ENCODE measurements around the gene GUCA2B.

GUCA2B gene

DNA sequence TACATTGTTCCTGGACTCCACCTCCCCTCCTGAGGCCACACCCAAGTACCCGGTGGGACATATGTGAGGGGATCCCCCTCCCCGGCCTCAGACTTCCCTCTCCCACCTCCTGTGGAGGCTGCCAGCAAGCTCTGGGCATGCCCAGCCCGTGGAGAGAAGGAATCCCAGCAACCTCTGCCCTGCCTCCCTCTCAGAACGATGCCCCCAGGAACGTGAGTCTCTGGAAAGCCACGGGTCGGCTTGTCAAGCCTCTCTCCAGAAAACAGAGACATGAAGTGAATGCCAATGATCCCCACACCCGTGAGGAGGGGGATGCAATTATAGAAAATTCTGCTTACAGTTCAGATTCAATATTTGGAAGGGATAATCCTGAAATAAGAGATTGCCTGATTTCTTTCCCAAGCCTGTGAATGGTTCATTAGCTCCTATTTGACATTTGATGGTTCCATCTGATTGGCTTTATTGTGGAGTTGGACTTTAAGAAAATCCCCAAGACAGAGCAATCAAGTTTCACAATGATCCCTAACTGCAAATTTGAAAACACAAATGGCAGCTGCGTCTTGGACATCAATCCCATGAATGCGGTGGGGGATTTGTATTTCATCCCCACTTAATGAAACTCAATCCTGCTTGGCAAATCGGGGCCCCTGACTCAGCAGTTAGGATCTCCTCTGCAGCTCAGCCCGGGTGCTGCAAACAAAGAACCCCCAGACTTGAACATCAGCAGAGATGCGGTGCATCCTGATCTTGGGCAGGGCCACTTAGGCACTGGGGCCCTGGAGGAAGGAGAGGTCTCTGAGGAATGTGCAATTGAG is 9.1 kb upstream of the GUCA2B start:
- no peak for DNase-seq

DNA sequence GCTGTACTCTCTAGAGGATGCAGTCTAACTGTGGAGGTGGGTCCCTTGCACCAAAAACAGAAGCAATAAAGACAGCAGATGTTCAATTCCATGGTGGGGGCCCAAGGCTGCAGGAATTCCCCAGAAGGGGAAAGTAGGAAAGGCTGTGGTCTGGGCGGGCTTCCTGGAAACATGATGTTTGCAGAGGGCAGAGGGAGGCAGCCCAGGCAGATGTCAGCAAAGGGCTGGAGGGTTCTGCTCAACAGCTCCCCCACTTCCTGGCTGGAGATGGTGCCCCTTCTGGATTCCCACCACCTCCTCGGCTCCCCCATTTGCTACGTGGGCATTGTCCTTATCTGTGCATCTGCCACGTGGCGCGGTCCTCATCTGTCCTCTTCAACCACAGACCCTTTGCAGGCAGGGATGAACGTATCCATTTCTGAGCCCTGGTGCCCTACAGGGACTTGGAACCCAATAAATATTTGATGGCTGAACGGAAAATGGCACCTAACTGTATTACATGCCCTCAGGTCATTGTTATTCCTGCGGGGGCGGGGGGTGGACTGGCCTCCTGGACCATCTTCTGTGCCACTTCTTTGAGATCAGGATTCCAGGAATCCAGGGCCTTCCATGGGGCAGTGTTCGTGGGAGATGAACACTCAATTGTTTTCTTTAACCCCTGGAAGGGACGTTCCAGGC is 8.4 kb upstream of the GUCA2B start:
- DNase-seq = no peak

DNA sequence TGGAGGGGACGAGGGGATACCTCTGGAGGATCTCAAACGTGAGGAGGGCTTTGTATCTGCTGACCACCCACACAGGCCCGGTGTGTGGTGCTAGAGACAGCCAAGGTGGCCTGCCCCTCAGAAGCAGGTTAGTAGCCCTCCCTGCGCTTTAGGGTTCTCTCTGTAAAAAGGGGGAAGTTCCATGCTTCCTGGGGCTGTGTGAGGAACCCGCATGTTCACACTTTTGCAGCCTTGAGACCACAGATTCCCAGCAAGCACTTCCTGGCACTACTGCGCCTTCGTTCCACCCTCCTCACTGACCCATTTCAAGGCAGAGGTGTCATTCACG is 7.9 kb upstream of the GUCA2B start:
- no peak for DNase-seq

DNA sequence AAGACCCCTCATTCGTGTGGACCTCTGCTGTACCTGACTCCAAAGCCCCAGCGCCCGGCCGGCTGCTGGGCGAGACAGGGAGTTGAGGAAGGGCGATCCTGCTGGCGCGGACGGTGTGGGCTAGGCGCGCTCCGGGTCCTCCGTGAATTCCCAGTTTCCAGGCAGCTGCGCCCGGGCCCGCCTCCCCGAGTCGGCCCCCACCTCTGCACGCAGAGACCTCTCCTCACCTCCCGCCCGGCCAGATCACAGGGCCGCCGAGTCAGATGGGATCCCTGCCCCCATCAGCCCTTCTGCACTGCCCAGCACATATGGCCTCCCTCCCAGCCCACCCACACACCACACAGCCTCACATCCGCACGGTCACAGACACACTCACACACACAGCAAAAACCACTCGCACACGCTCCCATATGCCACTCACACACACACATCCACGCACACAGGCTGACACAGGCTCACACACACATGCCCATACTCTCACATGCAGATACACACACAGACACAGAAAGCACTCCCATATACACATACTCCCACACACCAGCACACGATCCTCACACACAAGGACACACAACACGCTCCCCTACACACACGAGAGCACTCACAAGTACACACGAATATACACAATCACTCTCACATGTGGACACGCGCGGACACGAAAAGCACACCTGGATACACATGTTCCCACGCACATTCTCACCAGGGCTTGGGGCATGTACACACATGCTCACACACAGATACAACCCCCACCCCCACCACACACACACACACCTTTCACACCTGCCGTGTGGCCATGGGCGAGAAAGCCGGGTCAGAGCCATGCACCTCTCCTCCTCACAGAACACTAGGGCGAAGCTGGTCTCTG is 7.2 kb upstream of the GUCA2B start:
- DNase-seq = no peak

DNA sequence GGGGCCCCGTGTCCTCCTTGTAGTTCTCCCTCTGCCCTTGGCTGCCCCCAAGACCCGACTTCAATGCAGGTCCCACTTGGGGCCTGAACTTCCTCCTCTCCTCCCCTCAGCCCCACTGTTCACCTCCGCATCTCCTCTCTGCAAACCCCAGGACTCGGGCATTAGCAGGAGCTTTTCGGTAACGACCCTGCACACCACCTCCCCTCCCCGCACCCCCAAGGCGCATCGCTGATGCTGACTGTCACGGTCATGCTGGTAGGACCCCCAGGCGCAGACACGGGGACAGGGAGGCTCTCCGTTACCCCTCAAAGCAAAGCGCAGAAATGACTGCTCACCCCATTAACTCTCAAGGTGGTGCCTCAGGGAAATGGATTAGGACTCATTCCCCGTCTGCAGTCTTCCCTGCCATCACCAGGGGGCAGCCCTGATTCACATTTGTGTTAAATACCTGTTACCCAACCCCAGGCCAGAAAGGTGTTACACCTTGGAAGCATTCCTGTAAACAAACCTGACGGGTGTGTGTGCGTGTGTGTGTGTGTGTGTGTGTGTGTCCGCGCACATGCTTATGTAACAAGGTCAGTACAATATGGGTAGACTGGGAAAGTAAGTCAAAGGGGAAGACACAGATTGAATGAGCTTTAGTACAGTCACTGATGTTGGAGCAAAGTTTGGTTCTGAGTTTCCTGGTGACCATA is 6.4 kb upstream of the GUCA2B start:
- DNase-seq = peak; percentile 76

DNA sequence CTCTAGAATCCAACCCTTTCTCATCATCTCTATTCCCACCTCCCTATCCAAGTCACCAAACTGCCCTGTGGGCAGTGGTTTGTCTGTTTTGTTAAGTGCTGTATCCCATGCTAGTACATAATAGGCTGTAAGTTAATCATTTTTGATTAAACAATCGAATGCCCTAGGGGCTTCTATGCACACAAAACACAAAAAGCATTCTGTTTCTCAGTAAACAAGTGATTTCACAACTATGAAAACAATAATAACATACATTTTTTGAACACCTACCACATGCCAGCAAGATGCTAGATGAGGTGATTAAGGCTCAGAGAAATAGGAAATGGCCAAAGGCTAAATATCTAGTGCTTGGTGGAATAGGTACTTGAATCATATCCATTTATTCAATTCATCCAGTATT is 5.0 kb upstream of the GUCA2B start:
- DNase-seq = no peak

DNA sequence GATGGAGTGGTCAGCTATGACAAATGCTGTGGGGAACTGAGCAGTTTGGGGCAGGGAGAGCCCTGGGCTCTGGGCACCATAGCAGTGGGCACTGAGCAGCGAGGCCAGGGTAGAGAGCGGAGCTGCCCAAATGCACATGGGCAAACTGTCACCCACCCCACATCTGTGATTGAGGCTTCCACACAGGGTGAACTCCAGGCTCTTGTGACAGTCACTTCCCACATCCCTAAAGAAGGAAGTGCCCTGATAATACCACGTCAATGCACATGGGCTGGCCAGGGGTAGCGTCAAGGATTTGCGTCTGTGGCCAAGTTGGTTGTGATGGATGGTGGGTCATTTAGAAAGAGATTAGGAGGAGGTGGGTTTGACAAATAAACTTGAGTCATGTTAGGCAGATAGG is 2.6 kb upstream of the GUCA2B start:
- DNase-seq = no peak

DNA sequence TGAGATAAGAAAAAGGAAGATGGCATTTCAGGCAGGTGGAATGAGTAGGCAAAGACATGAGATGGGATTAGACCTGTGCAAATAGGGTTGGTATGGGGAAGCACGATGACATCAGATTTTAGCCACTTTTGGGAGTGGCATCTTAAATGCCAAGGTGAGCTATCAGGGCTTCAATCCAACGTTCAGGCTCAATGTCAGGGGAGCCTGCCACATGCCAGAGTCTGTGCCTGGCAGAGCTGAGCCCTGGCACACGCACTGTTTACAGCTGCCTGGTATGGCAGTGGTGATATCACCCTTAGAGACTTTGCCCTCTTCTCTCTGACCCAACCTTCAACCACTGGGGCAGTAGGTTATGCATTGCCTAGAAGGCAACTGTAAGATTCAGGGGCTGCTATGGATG is 1.1 kb upstream of the GUCA2B start:
- no peak for DNase-seq

DNA sequence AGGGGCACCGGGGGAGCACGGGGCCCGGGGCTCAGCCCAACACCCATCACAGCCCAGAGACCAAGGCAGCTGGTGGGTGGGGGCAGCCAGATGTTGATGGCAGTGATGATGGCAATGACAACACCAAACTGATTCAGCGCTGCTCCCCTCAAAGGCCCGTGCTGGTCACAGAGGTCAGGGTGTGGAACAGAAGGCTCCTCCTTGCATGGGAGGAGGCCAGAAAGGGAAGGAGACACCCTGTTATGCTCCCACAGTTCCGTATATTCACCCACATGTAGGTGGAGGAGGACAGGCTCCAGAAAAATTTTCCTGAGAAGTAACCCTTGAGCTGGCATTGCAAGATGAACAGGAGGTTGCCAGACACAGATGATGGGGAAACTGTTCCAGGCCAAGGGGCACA is 414 bp downstream of the GUCA2B start:
- DNase-seq = no peak

DNA sequence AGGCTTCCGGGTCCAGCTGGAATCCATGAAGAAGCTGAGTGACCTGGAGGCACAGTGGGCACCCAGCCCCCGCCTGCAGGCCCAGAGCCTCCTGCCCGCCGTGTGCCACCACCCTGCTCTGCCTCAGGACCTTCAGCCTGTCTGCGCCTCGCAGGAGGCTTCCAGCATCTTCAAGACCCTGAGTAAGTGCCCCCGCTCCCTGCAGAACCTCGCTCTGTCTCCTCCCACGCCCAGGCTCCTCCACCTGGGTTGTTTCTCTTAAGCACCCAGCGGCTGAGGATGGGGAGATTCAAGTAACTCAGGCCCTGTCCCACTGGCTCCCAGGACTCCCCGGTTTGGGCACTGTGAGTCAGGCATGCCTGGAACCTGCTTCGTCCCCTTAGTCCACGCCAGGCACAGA is 1.5 kb downstream of the GUCA2B start:
- DNase-seq = no peak

DNA sequence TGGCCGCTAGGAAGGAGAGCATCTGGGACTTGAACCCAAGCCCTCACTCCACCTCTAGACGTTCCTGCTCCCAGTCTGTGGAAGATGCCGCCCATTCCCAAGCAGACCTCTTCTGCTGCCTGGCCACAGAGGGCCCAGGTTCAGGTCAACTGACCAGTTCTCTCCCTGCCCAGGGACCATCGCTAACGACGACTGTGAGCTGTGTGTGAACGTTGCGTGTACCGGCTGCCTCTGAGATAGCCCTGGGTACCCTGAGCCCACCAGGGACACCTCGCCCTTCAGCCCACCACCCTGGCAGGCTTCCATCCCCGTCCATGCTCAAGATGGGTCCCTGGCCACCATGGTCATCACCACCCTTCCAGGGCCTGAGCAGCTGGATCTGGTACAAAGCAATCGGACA is 2.2 kb downstream of the GUCA2B start:
- no peak for DNase-seq

DNA sequence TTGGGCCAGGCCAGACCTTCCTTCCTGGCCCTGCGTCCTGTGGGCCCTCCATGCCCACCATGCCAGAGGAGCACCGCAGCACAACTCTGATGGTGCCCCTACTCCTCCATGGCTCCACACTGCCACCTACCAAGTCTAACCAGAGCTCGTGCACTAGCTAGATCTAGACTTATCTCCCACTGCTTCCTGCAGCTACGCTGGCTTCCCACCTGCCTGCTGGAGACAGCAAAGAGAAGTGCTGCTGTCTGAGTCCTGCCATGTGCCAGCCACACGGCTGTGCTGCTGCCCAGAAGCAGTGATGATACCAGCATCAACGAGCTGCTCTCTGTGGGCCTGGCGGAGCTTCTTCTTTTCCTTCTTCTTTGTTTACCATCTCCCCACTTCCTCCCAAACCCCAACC is 4.5 kb downstream of the GUCA2B start:
- peak; percentile 16 for DNase-seq

DNA sequence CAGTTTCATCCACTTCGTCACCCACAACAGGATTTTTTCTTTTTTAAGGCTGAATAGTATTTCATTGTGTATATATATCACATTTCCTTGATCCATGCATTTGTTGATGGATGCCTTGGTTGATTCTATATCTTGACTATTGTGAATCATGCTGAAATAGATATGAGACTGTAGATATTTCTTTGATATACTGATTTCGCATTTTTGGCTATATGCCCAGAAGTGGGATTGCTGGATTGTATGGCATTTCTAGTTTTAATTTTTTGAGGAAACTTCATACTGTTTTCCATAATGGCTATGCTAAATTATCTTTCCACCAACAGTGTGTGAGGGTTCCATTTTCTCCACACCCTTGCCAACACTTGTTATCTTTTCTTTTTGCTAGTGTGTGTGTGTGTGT is 5.0 kb downstream of the GUCA2B start:
- no peak for DNase-seq

DNA sequence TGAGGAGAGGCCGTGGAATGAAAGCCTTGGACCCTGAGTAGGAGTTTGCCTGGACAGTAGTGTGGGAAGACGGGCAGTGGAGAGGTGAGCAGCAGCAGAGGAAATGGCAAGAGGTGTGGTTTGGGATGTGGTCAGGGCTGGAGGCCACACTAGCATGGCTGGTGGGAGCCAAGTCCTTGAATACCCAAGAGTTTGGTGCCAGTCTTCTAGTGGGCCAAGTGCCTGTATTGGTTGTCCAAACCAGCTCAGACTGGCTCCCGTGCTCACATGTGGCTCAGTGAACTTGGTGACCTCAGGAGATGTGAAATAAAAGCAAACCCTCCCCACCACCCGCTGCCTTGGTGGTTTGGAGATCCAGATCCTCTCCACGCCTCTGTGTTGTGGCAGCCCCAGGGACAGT is 9.0 kb downstream of the GUCA2B start:
- DNase-seq = no peak

DNA sequence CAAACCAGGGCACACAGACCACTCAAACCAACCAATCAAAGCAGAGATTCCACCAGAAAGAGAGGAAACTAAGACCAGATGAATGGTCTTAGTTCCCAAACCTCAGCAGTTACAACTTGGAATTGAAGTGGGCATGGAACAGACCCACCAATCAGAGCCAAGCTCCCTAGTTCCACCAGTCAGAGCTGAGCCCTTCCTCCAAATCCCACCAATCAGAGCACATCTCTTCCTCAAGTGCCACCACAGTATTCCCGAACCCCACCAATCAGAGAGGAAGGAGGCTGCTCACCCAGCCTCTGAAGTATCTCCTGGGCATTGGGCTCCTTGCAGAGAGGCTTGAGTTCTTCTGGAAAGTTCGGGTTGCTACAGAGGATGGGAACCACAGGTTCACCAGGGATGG is 9.9 kb downstream of the GUCA2B start:
- DNase-seq = no peak

DNA sequence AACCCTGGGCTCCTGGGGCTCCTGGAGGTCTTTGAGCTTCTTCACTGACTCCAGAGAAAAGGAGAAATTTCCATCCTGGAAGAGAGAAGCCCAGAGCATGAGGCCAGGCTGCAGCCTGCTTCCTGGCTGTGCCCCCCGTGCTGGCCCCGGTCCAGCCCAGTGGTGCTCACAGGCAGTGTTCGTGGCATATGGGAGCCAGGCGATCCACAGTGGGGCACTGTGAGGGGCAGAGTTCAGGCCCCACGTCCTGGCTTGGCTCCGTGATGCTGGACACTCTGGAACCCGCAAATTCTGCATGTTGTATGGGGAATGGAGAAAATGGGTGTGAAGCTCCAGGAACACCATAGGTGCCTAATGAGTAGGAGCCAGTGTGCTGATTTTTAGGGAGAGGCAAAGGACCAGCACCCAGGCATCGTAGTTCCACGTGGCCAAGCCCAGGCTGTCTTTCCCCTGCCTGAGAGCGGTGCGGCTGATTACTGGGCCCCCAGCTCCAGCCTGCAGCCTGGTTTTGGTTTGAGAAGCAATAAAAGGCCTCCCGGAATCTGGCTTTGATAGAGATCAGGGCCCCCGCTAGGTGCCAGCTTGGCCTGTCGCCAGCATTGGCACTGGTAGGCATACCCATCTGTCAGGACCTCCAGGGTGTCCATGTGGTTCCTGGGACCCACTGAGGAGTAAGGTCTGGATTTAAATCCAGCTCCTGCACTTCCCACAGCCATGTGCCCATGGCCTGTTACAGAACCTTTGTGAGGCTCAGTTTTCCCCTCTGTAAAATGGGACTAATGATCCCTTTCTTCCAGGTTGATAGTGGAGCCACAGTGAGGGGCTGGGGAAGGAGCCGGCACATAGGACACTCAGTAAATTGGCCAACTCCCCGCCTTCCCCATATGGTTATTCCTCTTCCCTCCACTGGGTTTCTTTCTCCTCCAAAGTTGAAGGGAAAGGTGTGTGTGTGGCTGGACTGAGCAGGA is 10.6 kb downstream of the GUCA2B start:
- DNase-seq = no peak

DNA sequence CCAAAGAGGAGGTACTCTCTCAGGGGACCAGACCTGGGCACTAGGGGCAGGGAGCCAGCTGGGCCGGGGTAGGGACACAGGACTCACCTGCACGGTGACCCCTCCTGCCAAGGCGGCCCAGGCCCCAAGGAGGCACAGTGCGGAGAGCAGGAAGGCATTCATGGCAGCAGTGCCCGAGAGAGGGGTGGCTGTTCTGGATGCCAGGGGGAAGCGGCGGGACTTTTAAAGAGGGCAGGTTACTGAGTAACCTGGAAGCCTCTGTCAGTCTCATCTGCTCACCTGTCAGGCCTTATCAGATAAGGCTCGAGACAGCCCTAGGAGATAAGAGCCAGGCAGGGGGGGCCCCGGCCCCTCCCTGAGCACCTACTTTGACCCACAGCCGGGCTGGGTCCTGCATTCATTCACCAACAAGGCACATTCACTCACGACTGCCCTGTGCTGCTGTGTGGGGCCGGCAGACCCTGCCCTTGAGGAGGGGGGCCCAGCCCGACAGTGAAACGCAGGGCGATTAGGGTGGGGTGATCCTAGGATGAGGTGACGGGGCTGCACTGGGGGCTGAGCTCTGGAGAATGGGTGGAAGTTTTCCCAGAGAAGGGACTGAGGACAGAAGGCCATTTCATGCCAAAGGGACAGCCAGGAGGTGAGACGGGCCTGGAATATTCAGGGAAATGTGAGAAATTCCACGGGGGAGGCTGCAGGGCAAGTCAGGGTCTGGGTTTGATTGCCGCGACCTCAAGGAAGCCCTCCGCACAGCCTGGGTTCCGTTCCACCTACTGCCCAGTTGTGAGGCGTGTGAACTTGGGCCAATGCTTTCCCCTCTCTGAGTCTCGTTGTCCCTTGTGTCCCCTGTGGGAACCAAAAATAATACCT is 11.6 kb downstream of the GUCA2B start, which contains the start of gene GUCA2A:
Gene GUCA2A, minus strand, starts transcription at position 195 of the 870 bp plus-strand sequence. Its CDS starts 33 bp downstream, at position 162.
- no peak for DNase-seq

DNA sequence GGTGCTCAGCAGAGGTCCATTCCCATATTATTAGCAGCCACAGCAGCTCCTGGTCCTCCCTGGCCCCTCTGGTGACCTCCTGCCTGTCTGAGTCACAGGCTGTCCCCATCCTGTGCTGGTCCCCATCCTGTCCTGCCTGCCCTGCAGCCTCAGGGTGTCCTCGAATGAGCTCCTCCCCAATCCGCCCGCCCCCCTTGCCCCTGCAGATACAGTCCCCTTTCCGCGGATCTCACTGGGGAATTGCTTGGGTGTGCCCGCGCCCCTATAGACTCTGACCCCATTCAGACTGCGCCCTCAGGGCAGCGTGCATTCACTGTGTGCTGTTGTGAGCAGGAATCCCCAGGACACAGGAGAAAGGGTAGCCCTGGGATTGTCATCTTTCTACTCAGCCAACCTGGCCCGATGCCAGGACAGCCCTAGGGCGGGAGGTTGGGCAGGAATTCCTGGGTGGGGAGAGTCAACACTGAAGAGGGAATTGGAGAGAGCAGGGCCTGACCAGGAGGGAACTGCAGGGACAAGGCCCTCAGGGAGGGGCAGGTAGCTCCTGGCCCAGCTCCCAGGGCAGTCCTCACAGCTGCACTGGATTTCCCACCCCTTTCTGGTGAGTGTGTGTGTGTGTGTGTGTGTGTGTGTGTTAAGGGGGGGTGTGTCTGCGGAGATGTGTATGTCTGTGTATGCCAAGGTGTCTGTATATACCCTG is 12.5 kb downstream of the GUCA2B start:
- peak; percentile 82 for DNase-seq

DNA sequence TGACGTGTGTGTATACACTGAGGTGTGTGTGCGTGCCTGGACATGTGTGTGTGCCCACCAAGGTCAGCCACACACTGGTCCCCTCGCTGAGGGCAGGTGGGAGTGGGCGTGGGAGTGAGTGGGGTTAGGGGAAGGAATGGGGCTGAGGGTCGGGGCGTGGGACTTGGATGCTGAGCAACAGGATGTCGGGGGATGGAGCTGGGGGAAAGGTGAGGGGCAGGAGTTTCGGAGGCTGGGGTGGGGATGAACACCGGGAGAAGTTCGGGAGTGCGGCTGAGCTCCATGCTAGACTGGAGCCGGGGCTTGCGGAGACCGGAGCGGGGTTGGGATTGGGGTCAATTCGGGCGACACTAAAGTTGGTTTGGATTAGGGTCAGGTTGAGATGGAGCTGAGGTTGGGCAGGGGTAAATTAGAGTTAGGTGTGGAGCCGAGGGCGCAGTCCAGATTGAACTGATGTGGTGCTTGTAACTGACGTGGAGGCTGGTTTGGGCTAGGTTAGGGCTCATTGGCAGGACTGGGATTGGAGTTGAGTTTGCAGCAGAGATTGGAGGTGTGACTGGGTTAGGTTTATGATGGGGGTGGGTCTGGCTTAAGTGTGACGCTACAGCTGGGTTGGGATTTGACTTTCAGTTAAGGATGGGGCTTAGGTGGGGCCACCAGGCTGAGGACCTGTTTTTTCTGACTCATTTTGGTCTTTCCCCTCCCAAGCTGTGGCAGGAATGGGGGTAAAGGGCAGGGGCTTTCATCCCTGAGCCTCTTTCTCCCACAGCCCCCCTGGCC is 14.6 kb downstream of the GUCA2B start:
- no peak for DNase-seq

DNA sequence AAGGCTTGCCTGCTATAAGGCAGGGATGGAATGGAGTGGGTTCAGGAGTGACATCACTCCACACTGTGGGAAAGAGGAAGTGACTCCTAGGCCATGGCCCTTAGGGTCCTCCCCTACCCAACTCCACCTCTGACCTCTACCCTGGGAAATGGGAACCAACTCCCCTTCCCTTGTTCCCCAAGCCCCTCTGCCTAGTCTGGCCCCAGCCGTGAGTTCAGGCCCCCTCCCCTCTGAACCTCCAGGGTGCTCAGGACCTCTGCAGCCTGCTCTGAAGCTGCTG is 15.1 kb downstream of the GUCA2B start:
- DNase-seq = no peak

Data from NCI-H510A treated with DMSO at 0.1 percent for 48 hours (cell line).